BE2C (cell line): ENCODE results near the gene GEMIN4.

Experiments used
- DNase-seq: peaks from one replicate; pipeline ENCODE4 v3.0.0-alpha.2; 2020
- H3K27me3 ChIP-seq: fragments of 250-450 bp; sonication (Bioruptor Pico); 2 replicates; pipeline ENCODE4 v1.5.1; 2020; ENCODE audit warnings: mild to moderate bottlenecking
- H3K36me3 ChIP-seq: fragments of 250-450 bp; sonication (Bioruptor Pico); 2 replicates; pipeline ENCODE4 v1.5.1; 2020; ENCODE audit warnings: mild to moderate bottlenecking
- H3K4me1 ChIP-seq: fragments of 250-450 bp; sonication (Bioruptor Pico); 2 replicates; pipeline ENCODE4 v1.5.1; 2020
- H3K4me3 ChIP-seq: 2 replicates; pipeline ENCODE4 v1.5.1; 2011; ENCODE audit warnings: low read depth, low read length
- H3K9me3 ChIP-seq: fragments of 250-450 bp; sonication (Bioruptor Pico); 2 replicates; pipeline ENCODE4 v1.5.1; 2020
- TF ChIP-seq, protein P1 (sequence below): IDR thresholded peaks from 2 replicates; pipeline ENCODE4 v1.5.1; 2012; ENCODE audit warnings: mild to moderate bottlenecking, low read depth, low read length

The GEMIN4 gene

DNA sequence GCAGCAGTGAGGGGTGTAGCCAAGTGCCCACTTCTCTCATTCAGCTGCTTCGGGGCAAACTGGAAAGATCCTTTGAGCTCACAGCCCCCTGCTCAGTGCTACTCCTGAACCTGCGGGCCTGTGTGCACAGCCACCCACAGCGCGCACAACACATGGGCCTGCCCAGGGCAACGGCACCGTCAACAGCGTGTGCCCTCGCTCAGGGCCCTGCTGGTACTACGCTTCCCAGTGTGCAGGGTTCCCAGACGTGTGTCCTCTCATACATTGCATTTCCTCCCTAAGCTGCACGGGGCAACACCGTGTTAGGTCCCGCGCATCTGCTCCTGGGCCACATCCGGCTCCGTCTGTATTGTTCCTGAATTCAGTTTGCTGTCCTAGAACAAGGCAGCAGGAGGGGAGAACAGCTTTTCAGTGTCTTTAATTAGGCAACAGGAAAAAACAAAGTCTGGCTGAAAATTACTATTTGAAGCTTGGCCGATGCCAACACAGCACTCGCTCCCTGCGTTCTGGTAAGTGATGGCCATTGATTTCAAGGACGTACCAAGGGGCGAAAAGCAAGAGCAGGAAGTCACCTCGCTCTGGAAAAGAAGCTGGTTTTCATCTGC lies 45.3 kb upstream of the GEMIN4 start:
- TF ChIP-seq, protein P1, sequence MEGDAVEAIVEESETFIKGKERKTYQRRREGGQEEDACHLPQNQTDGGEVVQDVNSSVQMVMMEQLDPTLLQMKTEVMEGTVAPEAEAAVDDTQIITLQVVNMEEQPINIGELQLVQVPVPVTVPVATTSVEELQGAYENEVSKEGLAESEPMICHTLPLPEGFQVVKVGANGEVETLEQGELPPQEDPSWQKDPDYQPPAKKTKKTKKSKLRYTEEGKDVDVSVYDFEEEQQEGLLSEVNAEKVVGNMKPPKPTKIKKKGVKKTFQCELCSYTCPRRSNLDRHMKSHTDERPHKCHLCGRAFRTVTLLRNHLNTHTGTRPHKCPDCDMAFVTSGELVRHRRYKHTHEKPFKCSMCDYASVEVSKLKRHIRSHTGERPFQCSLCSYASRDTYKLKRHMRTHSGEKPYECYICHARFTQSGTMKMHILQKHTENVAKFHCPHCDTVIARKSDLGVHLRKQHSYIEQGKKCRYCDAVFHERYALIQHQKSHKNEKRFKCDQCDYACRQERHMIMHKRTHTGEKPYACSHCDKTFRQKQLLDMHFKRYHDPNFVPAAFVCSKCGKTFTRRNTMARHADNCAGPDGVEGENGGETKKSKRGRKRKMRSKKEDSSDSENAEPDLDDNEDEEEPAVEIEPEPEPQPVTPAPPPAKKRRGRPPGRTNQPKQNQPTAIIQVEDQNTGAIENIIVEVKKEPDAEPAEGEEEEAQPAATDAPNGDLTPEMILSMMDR, result no peak
- Histone ChIP-seq H3K27me3 (no peaks in the 10 kb centered on the region), H3K9me3 (no peaks in the 10 kb centered on the region), H3K4me3 (no peak overlapping the region), H3K4me1 (no peaks in the 10 kb centered on the region), H3K36me3 (no peaks in the 10 kb centered on the region; the same call in 1 of the 2 replicates)
- no peak for DNase-seq

DNA sequence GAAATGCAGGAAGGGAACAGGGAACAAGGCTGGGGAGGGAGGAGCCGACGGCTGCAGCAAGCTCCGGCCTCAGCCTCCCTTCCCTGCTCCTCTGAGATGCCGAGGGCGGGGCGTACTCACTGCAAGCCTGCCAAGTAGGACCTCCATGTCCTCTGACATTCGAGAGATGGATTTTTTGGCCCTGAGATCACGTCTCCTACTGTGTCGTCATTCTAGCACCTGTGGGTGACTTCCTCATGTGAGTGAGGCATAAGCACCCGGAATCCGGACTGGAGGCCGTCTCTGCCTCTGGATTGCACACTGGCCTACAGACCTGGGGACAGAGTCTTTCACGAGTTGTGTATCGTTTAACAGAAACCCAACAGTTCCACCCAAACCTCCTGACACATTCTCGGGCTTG lies 44.5 kb upstream of the GEMIN4 start:
- TF ChIP-seq, protein P1, result no peak
- Histone ChIP-seq H3K36me3 (no peaks in the 10 kb centered on the region; the same call in 1 of the 2 replicates), H3K4me1 (no peaks in the 10 kb centered on the region), H3K9me3 (no peaks in the 10 kb centered on the region), H3K4me3 (no peak overlapping the region), H3K27me3 (no peaks in the 10 kb centered on the region)
- no peak for DNase-seq

DNA sequence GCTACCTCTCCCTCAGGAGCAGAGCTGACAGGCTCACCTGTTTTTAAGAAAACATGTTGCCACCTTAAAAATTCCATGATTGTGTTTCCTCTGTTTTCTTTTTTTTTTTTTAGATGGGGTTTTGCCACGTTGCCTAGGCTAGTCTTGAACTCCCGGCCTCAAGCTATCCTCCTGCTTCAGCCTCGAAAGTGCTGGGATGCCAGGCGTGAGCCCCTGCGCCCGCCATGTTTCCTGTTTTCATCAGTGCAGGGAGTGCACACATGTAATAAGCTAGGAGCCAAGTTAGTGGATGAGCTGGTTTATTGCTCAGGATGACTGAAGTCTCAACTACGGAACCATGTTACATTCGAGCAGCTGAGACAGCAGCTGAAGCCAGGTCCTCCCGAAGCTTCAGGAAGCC lies 43.7 kb upstream of the GEMIN4 start:
- Histone ChIP-seq H3K4me1 (no peaks in the 10 kb centered on the region), H3K4me3 (no peak overlapping the region), H3K27me3 (no peaks in the 10 kb centered on the region), H3K36me3 (no peaks in the 10 kb centered on the region; the same call in 1 of the 2 replicates), H3K9me3 (no peaks in the 10 kb centered on the region)
- TF ChIP-seq, protein P1, result no peak
- DNase-seq, result no peak

DNA sequence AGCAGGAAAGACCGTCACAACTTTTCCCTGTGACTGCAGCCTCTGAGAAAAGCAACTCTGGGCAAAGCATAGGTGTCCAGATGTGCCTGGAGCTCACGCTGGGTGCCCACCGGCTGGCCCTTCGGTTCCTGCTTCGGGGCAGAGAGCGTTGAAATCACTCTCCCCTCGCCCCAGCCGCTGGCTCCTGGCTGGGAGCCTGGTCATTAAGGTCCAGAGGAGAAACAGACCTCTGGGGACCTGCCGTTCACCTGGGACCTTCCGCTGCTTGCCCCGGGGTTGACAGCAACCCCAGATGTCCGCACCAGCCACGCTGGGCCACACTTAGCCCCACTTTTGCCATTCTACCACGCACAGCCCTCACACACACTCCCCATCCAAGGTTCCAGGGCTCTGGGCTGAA lies 43.2 kb upstream of the GEMIN4 start:
- Histone ChIP-seq H3K4me1 (no peaks in the 10 kb centered on the region), H3K36me3 (no peaks in the 10 kb centered on the region; the same call in 1 of the 2 replicates), H3K9me3 (no peaks in the 10 kb centered on the region), H3K4me3 (peak overlapping the region; percentile 41), H3K27me3 (no peaks in the 10 kb centered on the region)
- no peak for DNase-seq
- TF ChIP-seq, protein P1, result no peak

DNA sequence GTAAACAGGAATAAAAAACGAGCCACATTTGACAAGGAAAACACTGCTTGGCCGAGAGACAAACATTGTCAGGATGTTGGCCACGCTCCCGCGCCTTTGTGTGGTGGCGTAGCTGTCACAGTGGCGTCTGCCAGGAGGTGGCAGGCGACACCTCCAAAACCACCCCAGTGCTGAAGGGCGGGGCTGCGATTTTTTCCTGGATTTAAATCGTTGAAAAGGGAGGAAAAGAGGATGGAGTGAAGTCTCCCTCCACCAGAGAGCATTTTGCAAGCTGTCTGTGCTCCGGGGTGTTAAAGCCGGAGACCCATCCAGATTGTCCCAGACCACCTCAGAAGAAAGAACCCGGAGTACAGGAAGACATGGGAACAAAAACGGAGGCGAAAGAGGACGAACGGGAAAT lies 42.8 kb upstream of the GEMIN4 start:
- peak overlapping the region; percentile 41 for H3K4me3 ChIP-seq

DNA sequence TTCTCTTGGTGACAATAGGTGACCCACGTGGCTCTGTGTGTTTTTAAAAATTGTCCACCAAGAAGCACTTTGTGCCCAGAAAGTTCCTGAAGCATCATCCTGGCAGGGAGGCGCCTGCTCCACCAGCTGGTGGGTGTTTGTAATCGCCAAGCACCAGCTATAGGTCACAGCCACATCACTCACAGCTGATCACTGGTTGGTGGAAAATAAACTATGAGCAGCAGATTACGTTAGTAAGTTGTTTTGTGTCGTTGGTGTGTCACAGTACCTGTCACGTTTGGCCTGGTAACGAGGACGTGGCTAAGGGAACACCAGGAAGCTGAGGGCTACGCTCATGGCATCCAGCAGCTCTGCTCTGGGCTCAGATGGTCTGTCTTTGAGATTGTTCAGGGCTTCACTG lies 40.2 kb upstream of the GEMIN4 start:
- H3K4me1 ChIP-seq, result no peaks in the 10 kb centered on the region
- H3K27me3 ChIP-seq, result no peaks in the 10 kb centered on the region
- TF ChIP-seq, protein P1, result no peak
- DNase-seq, result no peak
- no peak overlapping the region for H3K4me3 ChIP-seq
- H3K9me3 ChIP-seq, result no peaks in the 10 kb centered on the region
- peaks cover 7% of the 10 kb centered on the region for H3K36me3 ChIP-seq

More for the DNA sequence above, 42.8 kb upstream of the GEMIN4 start:
- Histone ChIP-seq H3K4me1 (no peaks in the 10 kb centered on the region), H3K9me3 (no peaks in the 10 kb centered on the region), H3K27me3 (no peaks in the 10 kb centered on the region), H3K36me3 (peaks cover 3% of the 10 kb centered on the region)
- TF ChIP-seq, protein P1, result peak; percentile 69
- peak; percentile 60 for DNase-seq
